ENCODE measurements around the gene PSME2.
A peak's percentile ranks its signal among the peaks of the same experiment; 100 is the strongest.

The PSME2 gene

GRCh38 chr14:24115422-24116127 lies 30.8 kb downstream of the PSME2 start:
- peaks cover 6% of the 10 kb centered on the region for H3K36me3 ChIP-seq (replicated peaks)
- TF ChIP-seq CTCF (IDR thresholded peaks at IDR 0.05; ENCODE audit: low read depth, low read length, missing control alignments): no peak
- DNase-seq: no peak
- H3K27ac ChIP-seq: peak overlapping the region; percentile 95
- in situ Hi-C loops (cut with HindIII; ENCODE audit: low pct_ligation_motif_present, low sequenced_read_pairs): no loop called here
- peak overlapping the region; percentile 63 for H3K4me3 ChIP-seq (ENCODE audit: low read depth, low read length)
- H3K27me3 ChIP-seq (replicated peaks): no peaks in the 10 kb centered on the region

- Histone ChIP-seq H3K27ac (peak within 1 kb of the TSS; percentile 95), H3K27me3 (replicated peaks) (no peaks in the 10 kb centered on the region), H3K4me3 (ENCODE audit: low read depth, low read length) (peak within 1 kb of the TSS; percentile 63), H3K36me3 (replicated peaks) (peaks cover 5% of the 10 kb centered on the region)
- DNase-seq: peak; percentile 99
- TF ChIP-seq CTCF (IDR thresholded peaks at IDR 0.05; ENCODE audit: low read depth, low read length, missing control alignments): no peak
- in situ Hi-C loops (cut with HindIII; ENCODE audit: low pct_ligation_motif_present, low sequenced_read_pairs): no loop called here
Observed at GRCh38 chr14:24114532-24115421, 31.6 kb downstream of the PSME2 start, which contains the start of the genes DCAF11 and NRL. TSS of gene DCAF11 (plus strand) at chr14:24114777. CDS start at chr14:24115595, 818 bp downstream. TSS of gene NRL (minus strand) at chr14:24114949. CDS start at chr14:24082848, 32,101 bp downstream.

- in situ Hi-C loops (cut with HindIII; ENCODE audit: low pct_ligation_motif_present, low sequenced_read_pairs): no loop called here
- DNase-seq: peak; percentile 86
- Histone ChIP-seq H3K4me3 (ENCODE audit: low read depth, low read length) (peak overlapping the region; percentile 63), H3K27me3 (replicated peaks) (no peaks in the 10 kb centered on the region), H3K36me3 (replicated peaks) (no peaks in the 10 kb centered on the region), H3K27ac (peak overlapping the region; percentile 95)
- no peak for TF ChIP-seq CTCF (IDR thresholded peaks at IDR 0.05; ENCODE audit: low read depth, low read length, missing control alignments)
Observed at GRCh38 chr14:24113801-24114531, 32.4 kb downstream of the PSME2 start.

- H3K27ac ChIP-seq: peak overlapping the region; percentile 95
Observed at GRCh38 chr14:24113379-24113800, 33.0 kb downstream of the PSME2 start.

More at GRCh38 chr14:24113379-24113800, 33.0 kb downstream of the PSME2 start:
- no peak for TF ChIP-seq CTCF (IDR thresholded peaks at IDR 0.05; ENCODE audit: low read depth, low read length, missing control alignments)
- Histone ChIP-seq H3K4me3 (ENCODE audit: low read depth, low read length) (peak overlapping the region; percentile 63), H3K36me3 (replicated peaks) (no peaks in the 10 kb centered on the region), H3K27me3 (replicated peaks) (no peaks in the 10 kb centered on the region)
- DNase-seq: no peak
- in situ Hi-C loops (cut with HindIII; ENCODE audit: low pct_ligation_motif_present, low sequenced_read_pairs): no loop called here

Data from brain microvascular endothelial cell (primary cell).